ENCODE measurements around the gene MMP14. TPM values are rescaled to one million over a fixed set of nuclear protein-coding genes. Genes with fewer than 3 reads are reported as not detected.
A peak's percentile ranks its signal among the peaks of the same experiment; 100 is the strongest.

The MMP14 gene
- total RNA-seq, 3 donors from 2014 or later (not counting 1 experiment from before 2014, with no cell fraction given): 1.2 to 1.7 (median 1.4) TPM

GRCh38 chr14:22875003-22875747, 38.8 kb downstream of the MMP14 start:
- Histone ChIP-seq H3K4me3 (ENCODE audit: low read length) (no peak overlapping the region), H3K27ac (ENCODE audit: low read length) (no peak overlapping the region), H3K36me3 (ENCODE audit: control insufficient read depth, insufficient read depth, low read length) (peaks cover 52% of the 10 kb centered on the region), H3K9me3 (ENCODE audit: control insufficient read depth, insufficient read depth, low read length) (no peaks in the 10 kb centered on the region), H3K27me3 (ENCODE audit: control insufficient read depth, insufficient read depth, low read length) (no peaks in the 10 kb centered on the region), H3K4me1 (ENCODE audit: control insufficient read depth, insufficient read depth, low read length) (peaks cover 14% of the 10 kb centered on the region)
- WGBS (ENCODE audit: insufficient coverage): 98% methylated on average over 15 of the region's 15 CpGs
- no peak overlapping the region for H3K27ac Mint-ChIP-seq
- no peaks in the 10 kb centered on the region for H3K36me3 Mint-ChIP-seq
- DNase-seq (no peak), ATAC-seq (no peak)
- H3K9me3 Mint-ChIP-seq: no peaks in the 10 kb centered on the region
- no peak for TF ChIP-seq CTCF (IDR thresholded peaks at IDR 0.05)
- H3K4me1 Mint-ChIP-seq: peaks cover 32 to 59% of the 10 kb centered on the region in 2 donors
- no peak overlapping the region for H3K4me3 Mint-ChIP-seq
- no peaks in the 10 kb centered on the region for H3K27me3 Mint-ChIP-seq (ENCODE audit: low read depth in 2 of 2)
- intact Hi-C loops (cut with micrococcal nuclease): no loop called here

GRCh38 chr14:22875748-22876319, 39.4 kb downstream of the MMP14 start:
- Histone ChIP-seq H3K36me3 (ENCODE audit: control insufficient read depth, insufficient read depth, low read length) (peaks cover 52% of the 10 kb centered on the region), H3K4me1 (ENCODE audit: control insufficient read depth, insufficient read depth, low read length) (peaks cover 9% of the 10 kb centered on the region), H3K27me3 (ENCODE audit: control insufficient read depth, insufficient read depth, low read length) (no peaks in the 10 kb centered on the region), H3K27ac (ENCODE audit: low read length) (no peak overlapping the region), H3K9me3 (ENCODE audit: control insufficient read depth, insufficient read depth, low read length) (no peaks in the 10 kb centered on the region), H3K4me3 (ENCODE audit: low read length) (no peak overlapping the region)
- peaks cover 28 to 55% of the 10 kb centered on the region in 2 donors for H3K4me1 Mint-ChIP-seq
- WGBS (ENCODE audit: insufficient coverage): 98% methylated on average over 20 of the region's 20 CpGs
- no peak for ATAC-seq
- H3K27me3 Mint-ChIP-seq (ENCODE audit: low read depth in 2 of 2): no peaks in the 10 kb centered on the region
- H3K9me3 Mint-ChIP-seq: no peaks in the 10 kb centered on the region
- DNase-seq: no peak
- intact Hi-C loops (cut with micrococcal nuclease): no loop called here
- H3K27ac Mint-ChIP-seq: peak overlapping the region in 1 of 2 donors; percentile 16
- TF ChIP-seq CTCF (IDR thresholded peaks at IDR 0.05): no peak
- no peaks in the 10 kb centered on the region for H3K36me3 Mint-ChIP-seq
- no peak overlapping the region for H3K4me3 Mint-ChIP-seq

- H3K4me1 Mint-ChIP-seq: peaks cover 27 to 54% of the 10 kb centered on the region in 2 donors
- H3K4me1 ChIP-seq (ENCODE audit: control insufficient read depth, insufficient read depth, low read length): peaks cover 9% of the 10 kb centered on the region
- no peak overlapping the region for H3K4me3 Mint-ChIP-seq
- WGBS (ENCODE audit: insufficient coverage): 97% methylated on average over 22 of the region's 22 CpGs
- DNase-seq: no peak
- no peak for TF ChIP-seq CTCF (IDR thresholded peaks at IDR 0.05)
- peaks cover 52% of the 10 kb centered on the region for H3K36me3 ChIP-seq (ENCODE audit: control insufficient read depth, insufficient read depth, low read length)
- H3K4me3 ChIP-seq (ENCODE audit: low read length): no peak overlapping the region
- no peaks in the 10 kb centered on the region for H3K9me3 ChIP-seq (ENCODE audit: control insufficient read depth, insufficient read depth, low read length)
- peak overlapping the region in 1 of 2 donors; percentile 58 for H3K27ac Mint-ChIP-seq
- intact Hi-C loops (cut with micrococcal nuclease): no loop called here
- ATAC-seq: no peak
- H3K27me3 ChIP-seq (ENCODE audit: control insufficient read depth, insufficient read depth, low read length): no peaks in the 10 kb centered on the region
- H3K36me3 Mint-ChIP-seq: no peaks in the 10 kb centered on the region
- H3K27me3 Mint-ChIP-seq (ENCODE audit: low read depth in 2 of 2): no peaks in the 10 kb centered on the region
- H3K9me3 Mint-ChIP-seq: no peaks in the 10 kb centered on the region
- H3K27ac ChIP-seq (ENCODE audit: low read length): no peak overlapping the region
Measured at GRCh38 chr14:22877000-22877501, 40.7 kb downstream of the MMP14 start.

Measured in natural killer cell (primary cell).